Erythroblast (primary cell): ENCODE measurements around the gene OR51D1.

Experiments used
- GATA1 ChIP-seq: IDR thresholded peaks from 2 replicates; pipeline ENCODE4 v1.6.1; 2011; ENCODE audit warnings: low read depth, mild to moderate bottlenecking, control low read depth, low read length, moderate library complexity
- POLR2A ChIP-seq: IDR thresholded peaks from 2 replicates; pipeline ENCODE4 v1.6.1; 2011; ENCODE audit warnings: mild to moderate bottlenecking, low read length

- TF ChIP-seq POLR2A = no peak
- no peak for TF ChIP-seq GATA1
Observed at GRCh38 chr11:4637662-4638047, 378 bp downstream of the OR51D1 start.
